ENCODE results near the gene FOXF1.

- no peak for TF ChIP-seq POLR2A (IDR thresholded peaks at IDR 0.05)
- TF ChIP-seq CTCF (IDR thresholded peaks at IDR 0.05), result no peak
Measured at GRCh38 chr16:86462334-86463084, 47.8 kb upstream of the FOXF1 start.

Data from heart left ventricle (tissue), 13 donors.